CD14-positive monocyte (primary cell): ENCODE measurements around the gene LSM3. TPM values are rescaled to one million over a fixed set of nuclear protein-coding genes. Genes with fewer than 3 reads are reported as not detected.

ENCODE experiments used
- DNase-seq, 3 donors: peaks; one replicate each; pipeline ENCODE4 v3.0.0-alpha.2; 2011 to 2022
- H2AFZ ChIP-seq: 2 replicates; pipeline ENCODE4 v1.6.0; 2012; ENCODE audit warnings: mild to moderate bottlenecking, low read depth, low read length, inconsistent platforms; ENCODE audit not compliant: insufficient read depth, poor library complexity, severe bottlenecking
- H3K27ac ChIP-seq, 2 donors: 1 replicate in 1 of 2; 2 replicates in 1 of 2; pipeline ENCODE4 v1.5.1; 2012 to 2013; ENCODE audit warnings: low read length in 2 of 2, control low read depth in 1 of 2, inconsistent platforms in 1 of 2, low read depth in 1 of 2, mild to moderate bottlenecking in 1 of 2
- H3K27me3 ChIP-seq, 2 donors: one replicate each; pipeline versions ENCODE4 v1.6.0 to v1.6.1; 2011 to 2013; ENCODE audit warnings: low read length in 2 of 2; ENCODE audit not compliant: control insufficient read depth in 2 of 2, insufficient read depth in 2 of 2
- H3K36me3 ChIP-seq, 2 donors: replicated peaks in 1 of 2; 1 replicate in 1 of 2; 2 replicates in 1 of 2; pipeline versions ENCODE4 v1.5.1 to v1.6.1; 2012 to 2013; ENCODE audit warnings: low read length in 2 of 2, control low read depth in 1 of 2, inconsistent platforms in 1 of 2, mild to moderate bottlenecking in 1 of 2; ENCODE audit not compliant: insufficient read depth in 2 of 2, control insufficient read depth in 1 of 2
- H3K4me1 ChIP-seq, 2 donors: 1 replicate in 1 of 2; 2 replicates in 1 of 2; pipeline versions ENCODE4 v1.5.1 to v1.6.1; 2012 to 2013; ENCODE audit warnings: low read length in 2 of 2, control low read depth in 1 of 2, inconsistent platforms in 1 of 2, mild to moderate bottlenecking in 1 of 2, moderate library complexity in 1 of 2; ENCODE audit not compliant: insufficient read depth in 2 of 2, control insufficient read depth in 1 of 2
- H3K4me2 ChIP-seq: replicated peaks from 2 replicates; pipeline ENCODE3; 2012; ENCODE audit warnings: low read length, moderate library complexity, mild to moderate bottlenecking; ENCODE audit not compliant: poor library complexity, severe bottlenecking; ENCODE audit errors: extremely low read depth
- H3K4me3 ChIP-seq, 3 experiments: fragments of 200-600 bp in 1 of 3; sonication (generic) in 1 of 3; replicated peaks in 1 of 3; 1 replicate in 2 of 3; 2 replicates in 1 of 3; pipeline ENCODE4 v1.5.1; 2011 to 2013; ENCODE audit warnings: low read length in 3 of 3, mild to moderate bottlenecking in 3 of 3, control low read depth in 2 of 3, low read depth in 2 of 3, inconsistent platforms in 1 of 3, moderate library complexity in 1 of 3
- H3K79me2 ChIP-seq: 2 replicates; pipeline ENCODE4 v1.6.0; 2012; ENCODE audit warnings: mild to moderate bottlenecking, control low read depth, inconsistent platforms, low read length, moderate library complexity; ENCODE audit not compliant: insufficient read depth
- H3K9ac ChIP-seq: 2 replicates; pipeline ENCODE4 v1.6.0; 2017; ENCODE audit warnings: low read length, mild to moderate bottlenecking; ENCODE audit not compliant: insufficient read depth, poor library complexity, severe bottlenecking
- H3K9me3 ChIP-seq, 2 donors: replicated peaks in 1 of 2; 1 replicate in 1 of 2; 2 replicates in 1 of 2; pipeline versions ENCODE4 v1.5.1 to v1.6.1; 2012 to 2013; ENCODE audit warnings: low read length in 2 of 2, control low read depth in 1 of 2; ENCODE audit not compliant: control insufficient read depth in 1 of 2, insufficient read depth in 1 of 2
- H4K20me1 ChIP-seq: 2 replicates; pipeline ENCODE4 v1.6.0; 2012; ENCODE audit warnings: mild to moderate bottlenecking, low read length, control low read depth, moderate library complexity; ENCODE audit not compliant: insufficient read depth
- H3K27ac Mint-ChIP-seq, 7 donors: one replicate each; pipeline ENCODE4 v1.8.0; 2020; ENCODE audit warnings: mild to moderate bottlenecking in 7 of 7, mixed read lengths in 7 of 7, moderate library complexity in 6 of 7, inconsistent platforms in 2 of 7
- H3K27me3 Mint-ChIP-seq, 3 donors: one replicate each; pipeline ENCODE4 v1.8.0; 2021 to 2022; ENCODE audit warnings: low read depth in 3 of 3, mild to moderate bottlenecking in 3 of 3, mixed read lengths in 3 of 3, moderate library complexity in 3 of 3, inconsistent platforms in 1 of 3
- H3K36me3 Mint-ChIP-seq, 2 donors: one replicate each; pipeline ENCODE4 v1.8.0; 2020; ENCODE audit warnings: mixed read lengths in 2 of 2, inconsistent platforms in 1 of 2, mild to moderate bottlenecking in 1 of 2
- H3K4me1 Mint-ChIP-seq: one replicate; pipeline ENCODE4 v1.8.0; 2020; ENCODE audit warnings: mild to moderate bottlenecking, mixed read lengths
- H3K4me3 Mint-ChIP-seq, 2 donors: one replicate each; pipeline ENCODE4 v1.8.0; 2020; ENCODE audit warnings: mild to moderate bottlenecking in 2 of 2, mixed read lengths in 2 of 2, moderate library complexity in 1 of 2
- H3K9me3 Mint-ChIP-seq, 7 donors: one replicate each; pipeline ENCODE4 v1.8.0; 2020 to 2022; ENCODE audit warnings: mixed read lengths in 7 of 7, mild to moderate bottlenecking in 6 of 7, moderate library complexity in 6 of 7, inconsistent platforms in 2 of 7
- CTCF ChIP-seq: fragments of 200-600 bp; IDR thresholded peaks from one replicate; pipeline ENCODE4 v1.8.0; 2022; ENCODE audit warnings: antibody characterized with exemption, mild to moderate bottlenecking
- WGBS: methylation state at CpG from one replicate; pipeline ENCODE4 v1.1.5; 2013; ENCODE audit warnings: missing lambda C conversion rate; ENCODE audit not compliant: insufficient coverage; 5-methylcytosine and 5-hydroxymethylcytosine counted together
- intact Hi-C, 2 donors: fragments of 100-400 bp; cut with micrococcal nuclease; formaldehyde crosslinking; loops; one replicate each; pipeline versions ENCODE4 v1.15.0 to v1.15.1; 2023
- polyA plus RNA-seq, 3 donors: library from polyadenylated mRNA; depleted of rRNA in 1 of 3; unstranded in 2 of 3; stranded (reverse) in 1 of 3; fragments of 300-500 nt in 2 of 3; fragments of >200 nt in 1 of 3; fragmentation: Illumina TruSeq in 2 of 3; gene quantifications; 1 replicate in 2 of 3; 2 replicates in 1 of 3; pipeline ENCODE4 v1.2.3, GENCODE V29; 2012 to 2021

LSM3 gene
- polyA plus RNA-seq, 3 donors: 4.1 to 23.2 (median 19.8) TPM

DNA sequence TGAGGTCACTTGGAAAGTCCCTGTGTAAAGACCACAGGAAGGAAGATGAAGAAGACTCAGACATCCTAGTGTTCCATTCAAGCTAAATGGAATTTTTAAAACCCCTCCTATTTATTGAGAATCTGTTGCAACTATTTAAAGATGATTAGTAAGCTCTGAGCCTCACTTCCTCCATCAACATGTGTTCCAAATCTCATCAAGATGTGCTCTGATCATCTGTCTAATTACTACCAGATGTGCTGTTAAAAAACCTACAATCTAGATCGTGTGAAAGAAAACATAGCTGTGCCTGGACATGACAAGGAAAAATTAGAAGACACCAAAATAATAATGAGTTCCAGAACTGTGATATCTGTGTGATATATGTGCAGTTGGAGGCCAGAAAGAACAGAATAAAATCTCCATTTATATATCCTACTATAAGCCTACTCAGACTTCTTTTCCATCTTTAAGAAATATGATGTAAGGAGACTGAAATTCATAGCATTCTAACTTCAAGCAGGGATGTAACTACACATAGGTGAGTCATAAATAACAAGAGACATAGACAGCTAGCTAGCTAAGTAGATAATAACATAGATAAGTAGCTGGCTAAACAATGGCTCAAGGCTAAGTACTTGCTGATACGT, 8.0 kb upstream of the LSM3 start:
- Histone ChIP-seq H3K9ac (no peak overlapping the region), H2AFZ (no peak overlapping the region), H3K27me3 (no peaks in the 10 kb centered on the region), H3K9me3 (no peaks in the 10 kb centered on the region), H3K4me3 (no peak overlapping the region), H3K79me2 (peaks cover 10% of the 10 kb centered on the region), H3K4me2 (no peak overlapping the region), H3K36me3 (peaks cover 74% of the 10 kb centered on the region in 2 donors), H3K27ac (peak overlapping the region in 1 of 2 donors; percentile 6), H4K20me1 (peaks cover 8% of the 10 kb centered on the region), H3K4me1 (no peaks in the 10 kb centered on the region)
- Mint-ChIP-seq H3K4me3 (no peak overlapping the region), H3K27me3 (no peaks in the 10 kb centered on the region), H3K36me3 (peaks cover 71 to 73% of the 10 kb centered on the region in 2 donors), H3K4me1 (peaks cover 10% of the 10 kb centered on the region), H3K27ac (peak overlapping the region in 1 of 7 donors; percentile 12), H3K9me3 (no peaks in the 10 kb centered on the region)
- WGBS: no CpG with 5 or more reads among the region's 2 CpGs
- no peak for TF ChIP-seq CTCF
- no peak for DNase-seq
- intact Hi-C loops: no loop called here

GRCh38 chr3:14172496-14172895, 6.1 kb upstream of the LSM3 start:
- no peak overlapping the region for H2AFZ ChIP-seq
- no peak overlapping the region for H3K4me3 Mint-ChIP-seq
- H3K27me3 Mint-ChIP-seq: peaks cover 0 to 2% (median 0%) of the 10 kb centered on the region in 3 donors
- intact Hi-C loops: no loop called here
- H3K4me1 Mint-ChIP-seq: peaks cover 21% of the 10 kb centered on the region
- 100% methylated on average over 3 of the region's 5 CpGs for WGBS
- H4K20me1 ChIP-seq: peaks cover 8% of the 10 kb centered on the region
- H3K9me3 ChIP-seq: no peaks in the 10 kb centered on the region
- H3K79me2 ChIP-seq: peaks cover 20% of the 10 kb centered on the region
- H3K4me3 ChIP-seq: no peak overlapping the region
- peaks cover 54% of the 10 kb centered on the region in 2 donors for H3K36me3 Mint-ChIP-seq
- H3K27ac ChIP-seq: no peak overlapping the region
- H3K27me3 ChIP-seq: no peaks in the 10 kb centered on the region
- H3K36me3 ChIP-seq: peaks cover 56% of the 10 kb centered on the region in 2 donors
- no peak for TF ChIP-seq CTCF
- peaks cover 3 to 5% of the 10 kb centered on the region in 2 donors for H3K4me1 ChIP-seq
- H3K9ac ChIP-seq: no peak overlapping the region
- H3K27ac Mint-ChIP-seq: peak overlapping the region in 1 of 7 donors; percentile 48
- H3K9me3 Mint-ChIP-seq: no peaks in the 10 kb centered on the region
- H3K4me2 ChIP-seq: no peak overlapping the region
- DNase-seq: no peak
